WTC11 (cell line): Measurements from ENCODE around the gene TRMT44. TPM values are rescaled to one million over a fixed set of nuclear protein-coding genes. Genes with fewer than 3 reads are reported as not detected.

Experiments used
- ATAC-seq: fragments of 200-7000 bp; cut with Tn5 transposase; 2 replicates; pipeline ENCODE4 v1.10.0; 2021; ENCODE audit warnings: mild to moderate bottlenecking, moderate library complexity
- CTCF ChIA-PET: fragments of 300-600 bp; sonication (Branson Sonifier 250); formaldehyde crosslinking; loops from one replicate; lab custom pipeline; 2021; ENCODE audit warnings: antibody characterized with exemption; lab: Charles Lee
- POLR2A ChIA-PET: fragments of 350-600 bp; sonication (Branson Sonifier 250); formaldehyde crosslinking; loops from one replicate; lab custom pipeline; 2021; ENCODE audit warnings: antibody characterized with exemption; lab: Charles Lee
- DNase-seq: peaks from one replicate; pipeline ENCODE4 v3.0.0; 2021; ENCODE audit warnings: low spot score
- H3K27ac Mint-ChIP-seq: 2 replicates; pipeline ENCODE4 v1.8.0; 2021; ENCODE audit warnings: mixed read lengths
- H3K27me3 Mint-ChIP-seq: 2 replicates; pipeline ENCODE4 v1.8.0; 2021; ENCODE audit warnings: low read depth, mild to moderate bottlenecking, moderate library complexity, mixed read lengths
- H3K36me3 Mint-ChIP-seq: 2 replicates; pipeline ENCODE4 v1.8.0; 2021; ENCODE audit warnings: mixed read lengths
- H3K4me1 Mint-ChIP-seq: 2 replicates; pipeline ENCODE4 v1.8.0; 2022; ENCODE audit warnings: mixed read lengths
- H3K4me3 Mint-ChIP-seq: 2 replicates; pipeline ENCODE4 v1.8.0; 2021; ENCODE audit warnings: mild to moderate bottlenecking, moderate library complexity, mixed read lengths
- H3K9me3 Mint-ChIP-seq: 2 replicates; pipeline ENCODE4 v1.8.0; 2021; ENCODE audit warnings: mixed read lengths
- AR ChIP-seq: fragments of 250-450 bp; sonication (Bioruptor Pico); IDR thresholded peaks from 2 replicates; pipeline ENCODE4 v1.9.0; 2021; ENCODE audit warnings: mild to moderate bottlenecking
- ELF4 ChIP-seq: sonication (generic); formaldehyde crosslinking; IDR thresholded peaks from 2 replicates; pipeline ENCODE4 v1.8.1; 2022; ENCODE audit warnings: low read depth, mild to moderate bottlenecking, moderate library complexity, missing genetic modification reagents
- FOXK1 ChIP-seq: sonication (generic); formaldehyde crosslinking; IDR thresholded peaks from 2 replicates; pipeline ENCODE4 v1.8.0; 2022; ENCODE audit warnings: mild to moderate bottlenecking, moderate library complexity, missing genetic modification reagents
- GABPB1 ChIP-seq: sonication (generic); formaldehyde crosslinking; IDR thresholded peaks from 2 replicates; pipeline ENCODE4 v1.8.1; 2023; ENCODE audit warnings: mild to moderate bottlenecking, missing genetic modification reagents
- HMGA2 ChIP-seq: fragments of 250-450 bp; sonication (Bioruptor Pico); IDR thresholded peaks from 2 replicates; pipeline ENCODE4 v1.4.0; 2021; ENCODE audit warnings: mild to moderate bottlenecking, moderate library complexity
- MLX ChIP-seq: sonication (generic); formaldehyde crosslinking; IDR thresholded peaks from 2 replicates; pipeline ENCODE4 v1.8.1; 2023; ENCODE audit warnings: mild to moderate bottlenecking, missing genetic modification reagents, moderate library complexity
- NFATC4 ChIP-seq: fragments of 250-450 bp; sonication (Bioruptor Pico); IDR thresholded peaks from 2 replicates; pipeline ENCODE4 v1.9.0; 2021; ENCODE audit warnings: mild to moderate bottlenecking
- NR1H2 ChIP-seq: sonication (generic); formaldehyde crosslinking; IDR thresholded peaks from 2 replicates; pipeline ENCODE4 v1.9.0; 2021; ENCODE audit warnings: mild to moderate bottlenecking, moderate library complexity, missing genetic modification reagents
- NR2C2 ChIP-seq: sonication (generic); formaldehyde crosslinking; IDR thresholded peaks from 2 replicates; pipeline ENCODE4 v1.8.0; 2022; ENCODE audit warnings: mild to moderate bottlenecking, missing genetic modification reagents
- NR3C1 ChIP-seq: sonication (generic); formaldehyde crosslinking; conservative IDR thresholded peaks from 2 replicates; pipeline ENCODE4 v1.8.1; 2023; ENCODE audit warnings: low read depth, mild to moderate bottlenecking, missing genetic modification reagents
- OVOL2 ChIP-seq: fragments of 250-450 bp; sonication (Bioruptor Pico); IDR thresholded peaks from 2 replicates; pipeline ENCODE4 v1.9.0; 2021; ENCODE audit warnings: mild to moderate bottlenecking, borderline replicate concordance
- SMAD4 ChIP-seq: sonication (generic); formaldehyde crosslinking; IDR thresholded peaks from 2 replicates; pipeline ENCODE4 v1.8.0; 2022; ENCODE audit warnings: mild to moderate bottlenecking, missing genetic modification reagents
- ZBTB21 ChIP-seq: sonication (generic); formaldehyde crosslinking; IDR thresholded peaks from 2 replicates; pipeline ENCODE4 v1.8.1; 2023; ENCODE audit warnings: mild to moderate bottlenecking, missing genetic modification reagents, borderline replicate concordance
- total RNA-seq: library from RNA; stranded (reverse); gene quantifications from 3 replicates; pipeline ENCODE4 v1.2.3, GENCODE V29; 2021
- TF ChIP-seq, protein P1 (sequence below): sonication (generic); formaldehyde crosslinking; IDR thresholded peaks from 2 replicates; pipeline ENCODE4 v1.8.1; 2023; ENCODE audit warnings: mild to moderate bottlenecking, missing genetic modification reagents
- TF ChIP-seq, protein P2 (sequence below): fragments of 250-450 bp; sonication (Bioruptor Pico); IDR thresholded peaks from 2 replicates; pipeline ENCODE4 v1.9.0; 2021; ENCODE audit warnings: moderate library complexity, mild to moderate bottlenecking, inconsistent platforms, borderline replicate concordance
- TF ChIP-seq, protein P3 (sequence below): sonication (generic); formaldehyde crosslinking; IDR thresholded peaks from 2 replicates; pipeline ENCODE4 v1.8.0; 2022; ENCODE audit warnings: mild to moderate bottlenecking, missing genetic modification reagents
- TF ChIP-seq, protein P4 (sequence below): fragments of 250-450 bp; sonication (Bioruptor Pico); IDR thresholded peaks from 2 replicates; pipeline ENCODE4 v1.8.0; 2021; ENCODE audit warnings: mild to moderate bottlenecking
- TF ChIP-seq, protein P5 (sequence below): sonication (generic); formaldehyde crosslinking; IDR thresholded peaks from 2 replicates; pipeline ENCODE4 v1.8.0; 2022; ENCODE audit warnings: mild to moderate bottlenecking, missing genetic modification reagents

The TRMT44 gene
- total RNA-seq, 1 experiment from 2014 or later, result 28.4 TPM

GRCh38 chr4:8467016-8467415 is 26.4 kb downstream of the TRMT44 start:
- ATAC-seq, result no peak
- TF ChIP-seq HMGA2 (no peak), OVOL2 (CRISPR knock-in tag) (no peak), NR1H2 (CRISPR knock-in tag) (no peak), NR3C1 (CRISPR knock-in tag) (no peak), AR (CRISPR knock-in tag) (no peak), FOXK1 (CRISPR knock-in tag) (no peak), MLX (CRISPR knock-in tag) (no peak), ELF4 (CRISPR knock-in tag) (no peak), NR2C2 (CRISPR knock-in tag) (no peak), GABPB1 (CRISPR knock-in tag) (no peak), SMAD4 (no peak), ZBTB21 (no peak), NFATC4 (no peak)
- TF ChIP-seq, protein P1, sequence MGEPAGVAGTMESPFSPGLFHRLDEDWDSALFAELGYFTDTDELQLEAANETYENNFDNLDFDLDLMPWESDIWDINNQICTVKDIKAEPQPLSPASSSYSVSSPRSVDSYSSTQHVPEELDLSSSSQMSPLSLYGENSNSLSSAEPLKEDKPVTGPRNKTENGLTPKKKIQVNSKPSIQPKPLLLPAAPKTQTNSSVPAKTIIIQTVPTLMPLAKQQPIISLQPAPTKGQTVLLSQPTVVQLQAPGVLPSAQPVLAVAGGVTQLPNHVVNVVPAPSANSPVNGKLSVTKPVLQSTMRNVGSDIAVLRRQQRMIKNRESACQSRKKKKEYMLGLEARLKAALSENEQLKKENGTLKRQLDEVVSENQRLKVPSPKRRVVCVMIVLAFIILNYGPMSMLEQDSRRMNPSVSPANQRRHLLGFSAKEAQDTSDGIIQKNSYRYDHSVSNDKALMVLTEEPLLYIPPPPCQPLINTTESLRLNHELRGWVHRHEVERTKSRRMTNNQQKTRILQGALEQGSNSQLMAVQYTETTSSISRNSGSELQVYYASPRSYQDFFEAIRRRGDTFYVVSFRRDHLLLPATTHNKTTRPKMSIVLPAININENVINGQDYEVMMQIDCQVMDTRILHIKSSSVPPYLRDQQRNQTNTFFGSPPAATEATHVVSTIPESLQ (CRISPR knock-in tag), result no peak
- TF ChIP-seq, protein P2, sequence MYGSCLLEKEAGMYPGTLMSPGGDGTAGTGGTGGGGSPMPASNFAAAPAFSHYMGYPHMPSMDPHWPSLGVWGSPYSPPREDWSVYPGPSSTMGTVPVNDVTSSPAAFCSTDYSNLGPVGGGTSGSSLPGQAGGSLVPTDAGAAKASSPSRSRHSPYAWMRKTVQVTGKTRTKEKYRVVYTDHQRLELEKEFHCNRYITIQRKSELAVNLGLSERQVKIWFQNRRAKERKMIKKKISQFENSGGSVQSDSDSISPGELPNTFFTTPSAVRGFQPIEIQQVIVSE (CRISPR knock-in tag), result no peak
- TF ChIP-seq, protein P3, sequence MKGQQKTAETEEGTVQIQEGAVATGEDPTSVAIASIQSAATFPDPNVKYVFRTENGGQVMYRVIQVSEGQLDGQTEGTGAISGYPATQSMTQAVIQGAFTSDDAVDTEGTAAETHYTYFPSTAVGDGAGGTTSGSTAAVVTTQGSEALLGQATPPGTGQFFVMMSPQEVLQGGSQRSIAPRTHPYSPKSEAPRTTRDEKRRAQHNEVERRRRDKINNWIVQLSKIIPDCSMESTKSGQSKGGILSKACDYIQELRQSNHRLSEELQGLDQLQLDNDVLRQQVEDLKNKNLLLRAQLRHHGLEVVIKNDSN (CRISPR knock-in tag), result no peak
- TF ChIP-seq, protein P4, sequence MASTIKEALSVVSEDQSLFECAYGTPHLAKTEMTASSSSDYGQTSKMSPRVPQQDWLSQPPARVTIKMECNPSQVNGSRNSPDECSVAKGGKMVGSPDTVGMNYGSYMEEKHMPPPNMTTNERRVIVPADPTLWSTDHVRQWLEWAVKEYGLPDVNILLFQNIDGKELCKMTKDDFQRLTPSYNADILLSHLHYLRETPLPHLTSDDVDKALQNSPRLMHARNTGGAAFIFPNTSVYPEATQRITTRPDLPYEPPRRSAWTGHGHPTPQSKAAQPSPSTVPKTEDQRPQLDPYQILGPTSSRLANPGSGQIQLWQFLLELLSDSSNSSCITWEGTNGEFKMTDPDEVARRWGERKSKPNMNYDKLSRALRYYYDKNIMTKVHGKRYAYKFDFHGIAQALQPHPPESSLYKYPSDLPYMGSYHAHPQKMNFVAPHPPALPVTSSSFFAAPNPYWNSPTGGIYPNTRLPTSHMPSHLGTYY (CRISPR knock-in tag), result no peak
- TF ChIP-seq, protein P5, sequence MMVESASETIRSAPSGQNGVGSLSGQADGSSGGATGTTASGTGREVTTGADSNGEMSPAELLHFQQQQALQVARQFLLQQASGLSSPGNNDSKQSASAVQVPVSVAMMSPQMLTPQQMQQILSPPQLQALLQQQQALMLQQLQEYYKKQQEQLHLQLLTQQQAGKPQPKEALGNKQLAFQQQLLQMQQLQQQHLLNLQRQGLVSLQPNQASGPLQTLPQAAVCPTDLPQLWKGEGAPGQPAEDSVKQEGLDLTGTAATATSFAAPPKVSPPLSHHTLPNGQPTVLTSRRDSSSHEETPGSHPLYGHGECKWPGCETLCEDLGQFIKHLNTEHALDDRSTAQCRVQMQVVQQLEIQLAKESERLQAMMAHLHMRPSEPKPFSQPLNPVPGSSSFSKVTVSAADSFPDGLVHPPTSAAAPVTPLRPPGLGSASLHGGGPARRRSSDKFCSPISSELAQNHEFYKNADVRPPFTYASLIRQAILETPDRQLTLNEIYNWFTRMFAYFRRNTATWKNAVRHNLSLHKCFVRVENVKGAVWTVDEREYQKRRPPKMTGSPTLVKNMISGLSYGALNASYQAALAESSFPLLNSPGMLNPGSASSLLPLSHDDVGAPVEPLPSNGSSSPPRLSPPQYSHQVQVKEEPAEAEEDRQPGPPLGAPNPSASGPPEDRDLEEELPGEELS (CRISPR knock-in tag), result no peak
- H3K4me3 Mint-ChIP-seq, result no peak overlapping the region
- no peak overlapping the region; the same call in 1 of the 2 replicates for H3K27ac Mint-ChIP-seq
- no peak for DNase-seq
- H3K27me3 Mint-ChIP-seq, result no peaks in the 10 kb centered on the region
- peaks cover 28% of the 10 kb centered on the region for H3K36me3 Mint-ChIP-seq
- CTCF ChIA-PET, result interaction anchor here (0.7 kb wide), 1 partner anchor 75 kb away, joined by 3 read pairs; no protein-coding TSS in a partner anchor
- POLR2A ChIA-PET, result no interaction called here
- no peaks in the 10 kb centered on the region for H3K9me3 Mint-ChIP-seq
- H3K4me1 Mint-ChIP-seq, result peaks cover 8% of the 10 kb centered on the region; the same call in 1 of the 2 replicates
